ENCODE results near the gene RARS1. TPM values are rescaled to one million over a fixed set of nuclear protein-coding genes. Genes with fewer than 3 reads are reported as not detected.

RARS1 gene
- polyA plus RNA-seq, 1 experiment: 32.2 TPM

DNA sequence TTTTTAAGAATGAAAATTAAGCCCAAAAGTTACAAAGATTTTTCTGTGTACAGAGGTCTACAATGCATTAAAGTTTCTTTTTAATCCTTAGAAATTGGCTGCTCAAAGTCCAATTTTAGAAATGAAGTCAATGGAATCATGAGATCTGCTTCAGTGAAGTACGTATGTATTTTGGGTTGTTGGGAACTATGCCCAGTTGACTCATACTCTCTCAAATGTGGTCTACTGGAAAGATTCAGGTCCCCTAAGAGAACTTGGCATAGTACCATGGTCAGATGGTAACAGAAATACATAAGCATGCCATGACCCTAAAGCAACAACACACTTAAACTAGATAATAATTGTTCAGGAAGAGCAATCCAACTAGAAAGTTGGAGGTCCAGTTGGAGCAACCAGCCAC, 65.9 kb downstream of the RARS1 start:
- Histone ChIP-seq H3K36me3 (ENCODE audit: control insufficient read depth, insufficient read depth, low read length) (no peaks in the 10 kb centered on the region; the same call in 1 of the 2 replicates), H3K4me3 (ENCODE audit: low read depth, low read length) (no peak overlapping the region), H3K27me3 (ENCODE audit: control insufficient read depth, insufficient read depth, low read length) (no peaks in the 10 kb centered on the region)
- POLR2A ChIA-PET: no interaction called here
- CTCF ChIA-PET: no interaction called here
- TF ChIP-seq, protein P1, sequence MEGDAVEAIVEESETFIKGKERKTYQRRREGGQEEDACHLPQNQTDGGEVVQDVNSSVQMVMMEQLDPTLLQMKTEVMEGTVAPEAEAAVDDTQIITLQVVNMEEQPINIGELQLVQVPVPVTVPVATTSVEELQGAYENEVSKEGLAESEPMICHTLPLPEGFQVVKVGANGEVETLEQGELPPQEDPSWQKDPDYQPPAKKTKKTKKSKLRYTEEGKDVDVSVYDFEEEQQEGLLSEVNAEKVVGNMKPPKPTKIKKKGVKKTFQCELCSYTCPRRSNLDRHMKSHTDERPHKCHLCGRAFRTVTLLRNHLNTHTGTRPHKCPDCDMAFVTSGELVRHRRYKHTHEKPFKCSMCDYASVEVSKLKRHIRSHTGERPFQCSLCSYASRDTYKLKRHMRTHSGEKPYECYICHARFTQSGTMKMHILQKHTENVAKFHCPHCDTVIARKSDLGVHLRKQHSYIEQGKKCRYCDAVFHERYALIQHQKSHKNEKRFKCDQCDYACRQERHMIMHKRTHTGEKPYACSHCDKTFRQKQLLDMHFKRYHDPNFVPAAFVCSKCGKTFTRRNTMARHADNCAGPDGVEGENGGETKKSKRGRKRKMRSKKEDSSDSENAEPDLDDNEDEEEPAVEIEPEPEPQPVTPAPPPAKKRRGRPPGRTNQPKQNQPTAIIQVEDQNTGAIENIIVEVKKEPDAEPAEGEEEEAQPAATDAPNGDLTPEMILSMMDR (IDR thresholded peaks at IDR 0.05; ENCODE audit: insufficient read depth, low read depth, low read length): no peak
- peak; percentile 17 for DNase-seq (ENCODE audit: low read depth)

DNA sequence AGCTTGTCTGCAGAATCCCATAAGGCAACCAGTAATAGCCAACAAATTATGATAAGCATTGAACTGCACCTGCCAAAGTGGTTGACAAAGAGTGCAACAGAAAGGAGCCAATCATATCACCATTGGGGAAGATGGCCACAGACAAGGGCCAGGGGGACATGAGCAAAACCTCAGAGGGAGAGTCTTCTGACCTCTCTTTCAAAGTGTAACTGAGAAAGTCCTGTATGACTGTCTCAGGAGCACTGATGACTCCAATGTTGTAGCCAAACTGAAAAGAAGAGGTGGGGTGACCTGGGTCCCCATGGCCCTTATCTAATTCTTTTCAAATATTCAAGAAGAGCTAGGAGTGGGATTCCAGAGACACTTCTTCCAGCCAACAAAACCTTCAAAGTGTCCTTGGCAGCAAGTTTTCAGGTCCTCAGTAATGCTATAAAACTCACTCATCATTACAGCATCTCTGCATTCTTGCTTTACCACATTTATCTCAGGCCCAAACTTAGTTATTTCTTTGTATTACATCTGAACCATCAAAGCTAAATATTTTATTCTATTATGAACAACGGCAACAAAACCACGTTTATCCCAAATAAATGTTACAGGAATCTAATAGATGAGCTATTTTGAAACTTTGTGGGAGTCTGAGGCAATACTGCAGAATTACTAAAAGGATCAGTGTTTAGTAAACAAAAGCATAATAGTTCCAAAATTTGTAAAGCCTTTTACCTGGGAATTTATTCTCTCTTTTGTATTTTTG, 67.3 kb downstream of the RARS1 start:
- TF ChIP-seq, protein P1 (IDR thresholded peaks at IDR 0.05; ENCODE audit: insufficient read depth, low read depth, low read length): no peak
- ChIA-PET CTCF (interaction anchor here (0.6 to 1.7 kb wide), 2 partner anchors 21 to 288 kb away, joined by 3 to 4 read pairs; no protein-coding TSS in a partner anchor), POLR2A (no interaction called here)
- Histone ChIP-seq H3K36me3 (ENCODE audit: control insufficient read depth, insufficient read depth, low read length) (no peaks in the 10 kb centered on the region; the same call in 1 of the 2 replicates), H3K27me3 (ENCODE audit: control insufficient read depth, insufficient read depth, low read length) (no peaks in the 10 kb centered on the region), H3K4me3 (ENCODE audit: low read depth, low read length) (no peak overlapping the region)
- DNase-seq (ENCODE audit: low read depth): no peak

DNA sequence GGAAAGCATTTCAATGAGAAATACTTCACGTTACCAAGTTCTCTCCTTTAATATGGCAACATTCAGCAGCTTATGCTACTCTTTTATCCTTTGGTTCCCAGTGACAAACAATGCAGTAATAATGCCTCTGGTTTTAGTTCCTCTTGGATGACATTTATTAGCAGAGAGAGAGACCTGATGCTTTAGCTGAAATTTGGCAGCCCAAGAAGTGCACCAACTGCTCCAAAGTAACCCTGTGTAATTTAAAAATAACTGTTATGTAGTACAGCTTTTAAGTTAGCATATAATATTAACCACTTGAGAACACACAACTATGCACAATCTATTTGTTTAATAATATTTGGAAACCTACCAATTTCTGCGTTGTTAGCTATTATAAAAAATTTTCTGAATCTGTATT, 71.1 kb downstream of the RARS1 start:
- no peak for DNase-seq (ENCODE audit: low read depth)
- Histone ChIP-seq H3K27me3 (ENCODE audit: control insufficient read depth, insufficient read depth, low read length) (no peaks in the 10 kb centered on the region), H3K36me3 (ENCODE audit: control insufficient read depth, insufficient read depth, low read length) (no peaks in the 10 kb centered on the region; the same call in none of the 2 replicates), H3K4me3 (ENCODE audit: low read depth, low read length) (no peak overlapping the region)
- ChIA-PET POLR2A (interaction anchor here (0.6 kb wide), 1 partner anchor 13 kb away, joined by 7 read pairs; no protein-coding TSS in a partner anchor), CTCF (interaction anchor here (0.6 kb wide), 1 partner anchor 17 kb away, joined by 3 read pairs; no protein-coding TSS in a partner anchor)
- TF ChIP-seq, protein P1 (IDR thresholded peaks at IDR 0.05; ENCODE audit: insufficient read depth, low read depth, low read length): no peak

DNA sequence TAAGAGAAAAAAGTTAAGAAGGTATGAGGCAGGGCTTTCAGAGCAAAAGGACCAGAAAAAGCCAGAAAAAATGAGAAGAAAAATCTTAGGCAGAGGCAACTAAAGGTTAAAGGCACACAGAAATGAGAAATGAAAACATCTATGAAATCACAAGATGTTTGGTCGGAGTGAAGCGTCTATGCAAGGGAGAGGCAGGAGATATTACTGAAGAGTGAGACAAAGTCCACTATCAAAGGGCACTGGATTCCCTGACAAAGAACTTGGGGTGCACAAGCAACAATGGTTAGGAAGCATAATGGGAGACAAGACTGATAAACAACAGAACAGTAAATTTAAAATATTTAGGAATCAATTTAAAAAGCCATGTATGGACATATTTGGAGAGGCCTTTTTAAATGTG, 76.0 kb downstream of the RARS1 start:
- POLR2A ChIA-PET: no interaction called here
- DNase-seq (ENCODE audit: low read depth): no peak
- no peaks in the 10 kb centered on the region for H3K27me3 ChIP-seq (ENCODE audit: control insufficient read depth, insufficient read depth, low read length)
- no peak overlapping the region for H3K4me3 ChIP-seq (ENCODE audit: low read depth, low read length)
- CTCF ChIA-PET: no interaction called here
- H3K36me3 ChIP-seq (ENCODE audit: control insufficient read depth, insufficient read depth, low read length): no peaks in the 10 kb centered on the region; the same call in 1 of the 2 replicates
- TF ChIP-seq, protein P1 (IDR thresholded peaks at IDR 0.05; ENCODE audit: insufficient read depth, low read depth, low read length): no peak

DNA sequence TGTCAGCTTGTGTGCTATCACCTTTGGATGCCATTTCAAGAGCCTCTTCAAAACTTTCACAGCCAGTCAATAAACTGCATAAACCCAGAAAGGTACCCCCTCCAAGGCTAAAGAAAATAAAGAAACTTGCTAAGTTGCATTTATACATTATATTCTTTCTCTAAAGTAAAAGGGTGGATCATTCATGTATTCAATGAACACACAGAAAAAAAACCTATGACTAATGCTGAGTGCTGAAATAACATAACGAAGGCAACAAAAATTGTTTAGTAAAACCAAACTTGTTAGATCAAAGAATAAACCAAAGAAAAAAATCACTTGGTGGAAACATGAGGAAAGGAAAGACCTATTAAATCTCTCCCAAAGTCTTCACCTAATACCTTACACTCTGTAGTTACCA, 77.7 kb downstream of the RARS1 start:
- CTCF ChIA-PET: no interaction called here
- no peak for DNase-seq (ENCODE audit: low read depth)

More for the DNA sequence above, 77.7 kb downstream of the RARS1 start:
- POLR2A ChIA-PET: no interaction called here
- TF ChIP-seq, protein P1 (IDR thresholded peaks at IDR 0.05; ENCODE audit: insufficient read depth, low read depth, low read length): no peak
- Histone ChIP-seq H3K36me3 (ENCODE audit: control insufficient read depth, insufficient read depth, low read length) (no peaks in the 10 kb centered on the region; the same call in 1 of the 2 replicates), H3K27me3 (ENCODE audit: control insufficient read depth, insufficient read depth, low read length) (no peaks in the 10 kb centered on the region), H3K4me3 (ENCODE audit: low read depth, low read length) (no peak overlapping the region)
